GM12872 (cell line): ENCODE data around the gene SELENOP.

Source experiments
- TF ChIP-seq, protein P1 (sequence below): IDR thresholded peaks from 3 replicates; pipeline ENCODE4 v1.5.1; 2011; ENCODE audit warnings: low read depth, mild to moderate bottlenecking, low read length, moderate library complexity; ENCODE audit not compliant: insufficient read depth

The SELENOP gene, protein sequence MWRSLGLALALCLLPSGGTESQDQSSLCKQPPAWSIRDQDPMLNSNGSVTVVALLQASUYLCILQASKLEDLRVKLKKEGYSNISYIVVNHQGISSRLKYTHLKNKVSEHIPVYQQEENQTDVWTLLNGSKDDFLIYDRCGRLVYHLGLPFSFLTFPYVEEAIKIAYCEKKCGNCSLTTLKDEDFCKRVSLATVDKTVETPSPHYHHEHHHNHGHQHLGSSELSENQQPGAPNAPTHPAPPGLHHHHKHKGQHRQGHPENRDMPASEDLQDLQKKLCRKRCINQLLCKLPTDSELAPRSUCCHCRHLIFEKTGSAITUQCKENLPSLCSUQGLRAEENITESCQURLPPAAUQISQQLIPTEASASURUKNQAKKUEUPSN

DNA sequence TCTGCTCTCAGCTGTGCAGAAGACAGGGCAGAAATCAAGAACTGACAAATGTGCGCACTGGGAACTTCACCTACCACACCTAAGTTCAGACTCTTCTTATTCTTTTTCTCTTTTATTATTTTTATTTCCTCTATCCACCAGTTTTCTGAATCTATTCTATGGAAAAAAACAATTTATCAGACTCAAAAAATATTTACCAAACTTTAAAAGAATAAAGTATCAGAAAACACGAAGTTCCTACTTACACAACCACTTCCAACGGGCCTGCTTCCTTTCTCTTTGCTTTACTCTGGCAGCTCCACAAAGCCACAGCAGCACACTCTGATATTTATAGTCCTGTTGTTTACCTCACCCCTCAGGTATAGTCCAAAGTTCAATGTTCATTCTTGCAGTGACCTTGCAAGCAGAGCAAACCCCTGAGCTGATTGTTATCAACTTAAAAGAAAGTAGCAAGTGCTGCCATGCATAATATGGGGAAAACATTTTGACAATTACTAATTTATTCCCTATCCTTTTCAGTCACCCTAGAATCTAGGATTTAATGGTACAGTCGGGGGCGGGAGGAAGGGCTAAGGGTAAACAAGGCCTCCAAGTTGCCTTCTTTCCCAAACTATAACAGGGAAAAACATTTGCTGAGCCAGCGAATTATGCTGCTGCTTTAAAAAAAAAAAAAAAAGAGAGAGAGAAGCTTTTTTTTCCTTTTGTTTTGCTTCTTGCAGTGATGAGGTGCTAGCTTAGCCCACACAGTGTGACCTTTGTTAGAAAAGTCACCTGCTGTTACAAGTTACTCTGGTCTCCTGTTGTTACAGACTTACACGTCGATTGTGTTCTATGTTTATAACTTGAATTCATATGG is at the start of gene SELENOP:
Gene SELENOP, minus strand, starts transcription at position 302 of the 856 bp plus-strand sequence. CDS start 3,539 bp downstream, outside the sequence.
- TF ChIP-seq, protein P1, sequence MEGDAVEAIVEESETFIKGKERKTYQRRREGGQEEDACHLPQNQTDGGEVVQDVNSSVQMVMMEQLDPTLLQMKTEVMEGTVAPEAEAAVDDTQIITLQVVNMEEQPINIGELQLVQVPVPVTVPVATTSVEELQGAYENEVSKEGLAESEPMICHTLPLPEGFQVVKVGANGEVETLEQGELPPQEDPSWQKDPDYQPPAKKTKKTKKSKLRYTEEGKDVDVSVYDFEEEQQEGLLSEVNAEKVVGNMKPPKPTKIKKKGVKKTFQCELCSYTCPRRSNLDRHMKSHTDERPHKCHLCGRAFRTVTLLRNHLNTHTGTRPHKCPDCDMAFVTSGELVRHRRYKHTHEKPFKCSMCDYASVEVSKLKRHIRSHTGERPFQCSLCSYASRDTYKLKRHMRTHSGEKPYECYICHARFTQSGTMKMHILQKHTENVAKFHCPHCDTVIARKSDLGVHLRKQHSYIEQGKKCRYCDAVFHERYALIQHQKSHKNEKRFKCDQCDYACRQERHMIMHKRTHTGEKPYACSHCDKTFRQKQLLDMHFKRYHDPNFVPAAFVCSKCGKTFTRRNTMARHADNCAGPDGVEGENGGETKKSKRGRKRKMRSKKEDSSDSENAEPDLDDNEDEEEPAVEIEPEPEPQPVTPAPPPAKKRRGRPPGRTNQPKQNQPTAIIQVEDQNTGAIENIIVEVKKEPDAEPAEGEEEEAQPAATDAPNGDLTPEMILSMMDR = no peak

- TF ChIP-seq, protein P1 = no peak
Measured at GRCh38 chr5:42858687-42859086, 47.0 kb upstream of the SELENOP start.

- TF ChIP-seq, protein P1 = no peak
Measured at GRCh38 chr5:42858031-42858643, 46.4 kb upstream of the SELENOP start.

DNA sequence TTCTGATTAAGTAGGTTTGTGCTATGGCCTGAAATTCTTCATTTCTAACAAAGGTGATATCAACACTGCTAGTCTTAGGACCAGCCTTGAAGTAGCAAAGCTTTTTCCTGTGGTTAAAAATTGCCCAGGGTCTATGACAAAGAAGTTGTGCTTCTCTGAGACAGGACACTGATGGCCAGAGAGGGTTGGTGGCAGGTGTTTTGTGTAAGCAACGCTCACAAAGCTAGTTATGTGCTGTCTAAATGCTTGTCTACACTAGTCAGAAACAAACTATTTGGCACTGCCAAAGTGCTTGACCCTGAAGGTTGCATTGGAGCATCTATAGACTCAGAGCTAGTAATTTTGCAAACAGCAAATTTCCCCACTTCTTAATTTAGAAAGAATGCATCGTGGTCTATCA is 44.1 kb upstream of the SELENOP start:
- TF ChIP-seq, protein P1 = no peak

GRCh38 chr5:42855386-42855785 is 43.7 kb upstream of the SELENOP start:
- TF ChIP-seq, protein P1 = no peak

- TF ChIP-seq, protein P1 = no peak
Measured at GRCh38 chr5:42854795-42855194, 43.1 kb upstream of the SELENOP start.

- TF ChIP-seq, protein P1 = no peak
Measured at GRCh38 chr5:42852826-42853225, 41.1 kb upstream of the SELENOP start.
